ENCODE measurements around the gene TSPAN15. TPM values are rescaled to one million over a fixed set of nuclear protein-coding genes. Genes with fewer than 3 reads are reported as not detected.

TSPAN15 gene
- total and polyA plus RNA-seq, 2 of the 4 experiments (the other 2 are of a cell fraction) = 0.48 TPM; not detected in 1

- ChIA-PET POLR2A (ENCODE audit: unreplicated experiment) (no interaction called here), CTCF (no interaction called here)
- no TSS peak for BruUV-seq (replicated peaks)
- 72% methylated on average over 3 of the region's 12 CpGs; no CpG with 5 or more reads in 1 of the 2 experiments for WGBS, 2 experiments (ENCODE audit: extremely low coverage in 2 of 2, insufficient read length in 1 of 2)
- no peak overlapping the region for H2AK9ac ChIP-seq (replicated peaks; ENCODE audit: low read depth, low read length, poor library complexity)
- dilution Hi-C loops (cut with HindIII; ENCODE audit: low sequenced_read_pairs, unreplicated experiment) (no loop called here), intact Hi-C loops (cut with micrococcal nuclease) (no loop called here), in situ Hi-C loops (cut with MboI; ENCODE audit: low sequenced_read_pairs) (no loop called here)
- no peak for TF ChIP-seq CTCF (conservative IDR thresholded peaks at IDR 0.05; ENCODE audit: low read depth, low read length)
- H3K27me3 ChIP-seq (ENCODE audit: control insufficient read depth, insufficient read depth, low read length) = peaks cover 42% of the 10 kb centered on the region
- H2AK5ac ChIP-seq (ENCODE audit: low read depth, low read length) = no peak overlapping the region
- H3K9me3 ChIP-seq (ENCODE audit: control insufficient read depth, insufficient read depth, low read length) = peaks cover 14% of the 10 kb centered on the region
- H3K4ac ChIP-seq (ENCODE audit: low read depth, low read length) = no peak overlapping the region
- no peak overlapping the region for H2BK20ac ChIP-seq (ENCODE audit: low read depth, low read length)
- H3K9ac ChIP-seq (ENCODE audit: low read depth, low read length) = no peak overlapping the region
- no peak overlapping the region for H2BK5ac ChIP-seq (ENCODE audit: low read depth, low read length, poor library complexity, severe bottlenecking)
- H3K23ac ChIP-seq (ENCODE audit: low read depth, low read length) = no peak overlapping the region
- H3K4me2 ChIP-seq (ENCODE audit: low read depth, low read length) = no peak overlapping the region
- no peaks in the 10 kb centered on the region for H4K20me1 ChIP-seq (ENCODE audit: insufficient read depth, low read length)
- H4K8ac ChIP-seq (ENCODE audit: low read depth in 2 of 2, low read length in 2 of 2) = no peak overlapping the region
- H4K5ac ChIP-seq (ENCODE audit: low read depth, low read length) = no peak overlapping the region
- no peak overlapping the region for H3K14ac ChIP-seq (replicated peaks; ENCODE audit: low read depth, low read length)
- ATAC-seq (ENCODE audit: low read depth) = no peak
- no peak overlapping the region for H2BK15ac ChIP-seq (ENCODE audit: low read depth, low read length)
- H3K79me1 ChIP-seq (ENCODE audit: low read depth in 1 of 2, low read length in 2 of 2) = no peaks in the 10 kb centered on the region
- H2BK120ac ChIP-seq (ENCODE audit: low read depth, low read length) = no peak overlapping the region
- H3K36me3 ChIP-seq (ENCODE audit: control insufficient read depth, insufficient read depth, low read length) = no peaks in the 10 kb centered on the region
- no peak overlapping the region for H3K27ac ChIP-seq (ENCODE audit: insufficient read depth, low read length)
- no peak overlapping the region for H2AFZ ChIP-seq (replicated peaks; ENCODE audit: low read length, poor library complexity)
- no peak overlapping the region for H3K4me3 ChIP-seq (ENCODE audit: insufficient read depth, low read depth, low read length)
- DNase-seq = no peak
- no peaks in the 10 kb centered on the region for H3K9me1 ChIP-seq (ENCODE audit: insufficient read depth, low read length)
- no peak overlapping the region for H3K56ac ChIP-seq (ENCODE audit: extremely low read depth, insufficient read depth, low read length)
- no peaks in the 10 kb centered on the region for H3K4me1 ChIP-seq (ENCODE audit: control insufficient read depth, insufficient read depth, low read length)
- H3K18ac ChIP-seq (ENCODE audit: low read depth, low read length) = no peak overlapping the region
- no peak overlapping the region for H4K91ac ChIP-seq (ENCODE audit: insufficient read depth, low read depth, low read length)
Measured at GRCh38 chr10:69492746-69493462, 41.6 kb downstream of the TSPAN15 start.
